SK-N-SH treated with all-trans-retinoic acid at 6 μM for 48 hours (cell line): ENCODE measurements around the gene CIC.
"Not testable (repeated sequence)": the region's sequence is repeated elsewhere in the genome, so short reads cannot be mapped to it uniquely, and the experiment has no call there.

Source experiments
- ATAC-seq: fragments of 200-7000 bp; cut with Tn5 transposase; 3 replicates; pipeline ENCODE4 v1.9.1; 2020; ENCODE audit warnings: mild to moderate bottlenecking, moderate library complexity
- ARNTL ChIP-seq: fragments of 450-650 bp; formaldehyde crosslinking; IDR thresholded peaks from 2 replicates; pipeline ENCODE4 v1.5.0; 2020; ENCODE audit warnings: low read depth, mild to moderate bottlenecking, moderate library complexity, borderline replicate concordance
- BACH2 ChIP-seq: fragments of 250-450 bp; sonication (Bioruptor Pico); IDR thresholded peaks from 2 replicates; pipeline ENCODE4 v1.9.0; 2021; ENCODE audit warnings: mild to moderate bottlenecking, borderline replicate concordance
- CSDC2 ChIP-seq: fragments of 250-450 bp; sonication (Bioruptor Pico); IDR thresholded peaks from 2 replicates; pipeline ENCODE4 v1.5.0; 2020; ENCODE audit warnings: mild to moderate bottlenecking, moderate library complexity
- ESRRG ChIP-seq: fragments of 250-450 bp; sonication (Bioruptor Pico); IDR thresholded peaks from 2 replicates; pipeline ENCODE4 v1.6.1; 2021; ENCODE audit warnings: mild to moderate bottlenecking
- ISL1 ChIP-seq: fragments of 250-450 bp; sonication (Bioruptor Pico); IDR thresholded peaks from 2 replicates; pipeline ENCODE4 v2.1.2; 2022; ENCODE audit warnings: mild to moderate bottlenecking, moderate library complexity
- OSR1 ChIP-seq: fragments of 250-450 bp; sonication (Bioruptor Pico); IDR thresholded peaks from 2 replicates; pipeline ENCODE4 v1.8.0; 2022; ENCODE audit warnings: moderate library complexity, mild to moderate bottlenecking, inconsistent platforms
- PPARA ChIP-seq: fragments of 250-450 bp; sonication (Bioruptor Pico); IDR thresholded peaks from 2 replicates; pipeline ENCODE4 v1.5.0; 2020; ENCODE audit warnings: mild to moderate bottlenecking, borderline replicate concordance
- RARB ChIP-seq: fragments of 250-450 bp; sonication (Bioruptor Pico); IDR thresholded peaks from 2 replicates; pipeline ENCODE4 v1.8.0; 2021; ENCODE audit warnings: mild to moderate bottlenecking, moderate library complexity
- TOX ChIP-seq: fragments of 250-450 bp; sonication (Bioruptor Pico); IDR thresholded peaks from 2 replicates; pipeline ENCODE4 v1.8.0; 2021; ENCODE audit warnings: mild to moderate bottlenecking, moderate library complexity, borderline replicate concordance
- ZC3H10 ChIP-seq: fragments of 250-450 bp; sonication (Bioruptor Pico); IDR thresholded peaks from 2 replicates; pipeline ENCODE4 v1.5.1; 2021; ENCODE audit warnings: mild to moderate bottlenecking, moderate library complexity
- ZNF565 ChIP-seq: fragments of 450-650 bp; formaldehyde crosslinking; conservative IDR thresholded peaks from 2 replicates; pipeline ENCODE4 v1.5.0; 2020; ENCODE audit warnings: low read depth, mild to moderate bottlenecking, moderate library complexity
- ZNF70 ChIP-seq: fragments of 450-650 bp; formaldehyde crosslinking; IDR thresholded peaks from 2 replicates; pipeline ENCODE4 v1.5.0; 2020; ENCODE audit warnings: mild to moderate bottlenecking, moderate library complexity
- ZNF8 ChIP-seq: fragments of 450-650 bp; formaldehyde crosslinking; IDR thresholded peaks from 2 replicates; pipeline ENCODE4 v1.5.0; 2020; ENCODE audit warnings: mild to moderate bottlenecking, moderate library complexity
- TF ChIP-seq, protein P1 (sequence below): fragments of 250-450 bp; sonication (Bioruptor Pico); IDR thresholded peaks from 2 replicates; pipeline ENCODE4 v1.8.0; 2020; ENCODE audit warnings: mild to moderate bottlenecking, moderate library complexity, borderline replicate concordance
- TF ChIP-seq, protein P2 (sequence below): fragments of 250-450 bp; sonication (Bioruptor Pico); IDR thresholded peaks from 2 replicates; pipeline ENCODE4 v1.8.0; 2021; ENCODE audit warnings: low read depth, mild to moderate bottlenecking, moderate library complexity, borderline replicate concordance
- TF ChIP-seq, protein P3 (sequence below): fragments of 250-450 bp; sonication (Bioruptor Pico); IDR thresholded peaks from 2 replicates; pipeline ENCODE4 v1.5.0; 2020; ENCODE audit warnings: mild to moderate bottlenecking, moderate library complexity

Gene CIC

DNA sequence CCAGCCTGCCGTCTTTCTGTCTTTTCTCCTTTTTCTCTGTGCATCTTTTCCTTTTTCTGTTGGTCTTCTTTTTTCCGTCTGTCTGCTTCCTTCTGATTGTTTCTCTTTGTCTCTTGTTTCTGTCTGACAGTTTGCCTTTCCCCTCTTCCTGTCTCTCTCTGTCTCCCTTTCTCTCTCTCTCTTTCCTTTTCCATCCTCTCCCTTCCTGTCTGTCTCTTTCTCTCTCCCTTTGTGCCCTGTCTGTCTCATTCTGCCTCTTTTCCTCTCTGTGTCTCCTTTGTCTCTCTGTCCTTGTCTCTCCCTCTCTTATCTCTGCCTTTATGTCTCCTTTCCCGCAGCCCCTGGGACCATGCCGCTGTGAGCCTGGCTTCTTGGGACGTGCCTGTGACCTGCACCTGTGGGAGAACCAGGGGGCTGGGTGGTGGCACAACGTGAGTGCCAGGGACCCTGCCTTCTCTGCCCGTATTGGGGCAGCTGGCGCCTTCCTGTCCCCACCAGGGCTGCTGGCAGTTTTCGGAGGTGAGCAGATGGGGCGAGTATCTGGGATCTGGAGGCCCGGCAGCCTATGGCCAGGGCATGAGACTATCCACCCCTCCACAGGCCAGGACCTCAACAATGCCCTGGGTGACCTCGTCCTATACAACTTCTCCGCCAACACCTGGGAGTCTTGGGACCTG lies 65.8 kb downstream of the CIC start (continued):
- TF ChIP-seq ZC3H10 (CRISPR knock-in tag): no peak

DNA sequence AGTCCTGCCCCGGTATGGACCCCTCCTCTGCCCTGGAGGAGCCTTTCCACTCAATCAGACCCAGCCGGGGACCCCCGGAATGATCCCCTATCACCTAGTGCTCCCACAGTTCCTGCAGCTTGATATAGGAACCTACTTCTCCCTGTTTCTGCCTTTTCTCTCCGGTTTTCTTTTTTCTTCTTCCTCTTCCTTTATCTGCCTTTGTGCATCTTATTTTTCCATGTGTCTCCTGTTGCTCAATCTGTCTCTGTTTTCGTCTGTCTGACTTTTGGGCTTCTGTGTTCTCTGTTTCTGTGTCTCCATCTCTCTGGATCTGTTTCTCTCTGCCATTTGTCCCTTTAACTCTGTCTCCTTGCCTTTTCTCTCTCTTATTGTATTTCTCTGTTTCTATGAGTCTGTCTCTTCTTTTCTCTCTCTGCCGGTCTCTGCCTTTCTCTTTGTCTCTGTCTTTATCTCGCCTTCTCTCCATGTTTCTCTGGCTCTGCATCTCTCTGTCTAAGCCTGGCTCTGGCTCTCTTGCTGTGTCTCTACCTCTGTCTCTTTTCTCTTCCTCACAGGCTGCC lies 66.4 kb downstream of the CIC start:
- no peak for TF ChIP-seq TOX (CRISPR knock-in tag)
- TF ChIP-seq, protein P1, sequence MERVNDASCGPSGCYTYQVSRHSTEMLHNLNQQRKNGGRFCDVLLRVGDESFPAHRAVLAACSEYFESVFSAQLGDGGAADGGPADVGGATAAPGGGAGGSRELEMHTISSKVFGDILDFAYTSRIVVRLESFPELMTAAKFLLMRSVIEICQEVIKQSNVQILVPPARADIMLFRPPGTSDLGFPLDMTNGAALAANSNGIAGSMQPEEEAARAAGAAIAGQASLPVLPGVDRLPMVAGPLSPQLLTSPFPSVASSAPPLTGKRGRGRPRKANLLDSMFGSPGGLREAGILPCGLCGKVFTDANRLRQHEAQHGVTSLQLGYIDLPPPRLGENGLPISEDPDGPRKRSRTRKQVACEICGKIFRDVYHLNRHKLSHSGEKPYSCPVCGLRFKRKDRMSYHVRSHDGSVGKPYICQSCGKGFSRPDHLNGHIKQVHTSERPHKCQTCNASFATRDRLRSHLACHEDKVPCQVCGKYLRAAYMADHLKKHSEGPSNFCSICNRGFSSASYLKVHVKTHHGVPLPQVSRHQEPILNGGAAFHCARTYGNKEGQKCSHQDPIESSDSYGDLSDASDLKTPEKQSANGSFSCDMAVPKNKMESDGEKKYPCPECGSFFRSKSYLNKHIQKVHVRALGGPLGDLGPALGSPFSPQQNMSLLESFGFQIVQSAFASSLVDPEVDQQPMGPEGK (CRISPR knock-in tag): no peak
- TF ChIP-seq OSR1 (CRISPR knock-in tag): no peak
- TF ChIP-seq, protein P2, sequence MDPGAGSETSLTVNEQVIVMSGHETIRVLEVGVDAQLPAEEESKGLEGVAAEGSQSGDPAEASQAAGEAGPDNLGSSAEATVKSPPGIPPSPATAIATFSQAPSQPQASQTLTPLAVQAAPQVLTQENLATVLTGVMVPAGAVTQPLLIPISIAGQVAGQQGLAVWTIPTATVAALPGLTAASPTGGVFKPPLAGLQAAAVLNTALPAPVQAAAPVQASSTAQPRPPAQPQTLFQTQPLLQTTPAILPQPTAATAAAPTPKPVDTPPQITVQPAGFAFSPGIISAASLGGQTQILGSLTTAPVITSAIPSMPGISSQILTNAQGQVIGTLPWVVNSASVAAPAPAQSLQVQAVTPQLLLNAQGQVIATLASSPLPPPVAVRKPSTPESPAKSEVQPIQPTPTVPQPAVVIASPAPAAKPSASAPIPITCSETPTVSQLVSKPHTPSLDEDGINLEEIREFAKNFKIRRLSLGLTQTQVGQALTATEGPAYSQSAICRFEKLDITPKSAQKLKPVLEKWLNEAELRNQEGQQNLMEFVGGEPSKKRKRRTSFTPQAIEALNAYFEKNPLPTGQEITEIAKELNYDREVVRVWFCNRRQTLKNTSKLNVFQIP (CRISPR knock-in tag): no peak
- no peak for TF ChIP-seq BACH2 (CRISPR knock-in tag)
- no peak for TF ChIP-seq ARNTL
- TF ChIP-seq ZNF70 (CRISPR knock-in tag): no peak
- no peak for TF ChIP-seq PPARA (CRISPR knock-in tag)
- TF ChIP-seq CSDC2 (CRISPR knock-in tag): no peak
- no peak for TF ChIP-seq ZC3H10 (CRISPR knock-in tag)
- no peak for TF ChIP-seq ISL1
- no peak for TF ChIP-seq ZNF8
- TF ChIP-seq, all 23 proteins: peak for 0
- no peak for ATAC-seq

DNA sequence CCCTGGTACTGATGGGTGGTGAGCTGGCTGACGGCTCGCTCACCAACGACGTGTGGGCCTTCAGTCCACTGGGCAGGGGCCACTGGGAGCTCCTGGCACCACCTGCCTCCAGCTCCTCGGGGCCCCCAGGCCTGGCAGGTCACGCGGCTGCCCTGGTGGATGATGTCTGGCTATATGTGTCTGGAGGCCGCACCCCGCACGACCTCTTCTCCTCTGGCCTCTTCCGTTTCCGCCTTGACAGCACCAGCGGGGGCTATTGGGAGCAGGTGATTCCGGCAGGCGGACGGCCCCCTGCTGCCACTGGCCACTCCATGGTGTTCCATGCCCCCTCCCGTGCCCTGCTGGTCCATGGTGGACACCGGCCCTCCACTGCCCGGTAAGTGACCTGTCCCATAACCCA lies 66.9 kb downstream of the CIC start:
- TF ChIP-seq RARB (no peak), ZNF565 (CRISPR knock-in tag) (no peak), BACH2 (CRISPR knock-in tag) (no peak), ESRRG (no peak), CSDC2 (CRISPR knock-in tag) (no peak)
- TF ChIP-seq, protein P2 (CRISPR knock-in tag): no peak
- TF ChIP-seq, protein P3, sequence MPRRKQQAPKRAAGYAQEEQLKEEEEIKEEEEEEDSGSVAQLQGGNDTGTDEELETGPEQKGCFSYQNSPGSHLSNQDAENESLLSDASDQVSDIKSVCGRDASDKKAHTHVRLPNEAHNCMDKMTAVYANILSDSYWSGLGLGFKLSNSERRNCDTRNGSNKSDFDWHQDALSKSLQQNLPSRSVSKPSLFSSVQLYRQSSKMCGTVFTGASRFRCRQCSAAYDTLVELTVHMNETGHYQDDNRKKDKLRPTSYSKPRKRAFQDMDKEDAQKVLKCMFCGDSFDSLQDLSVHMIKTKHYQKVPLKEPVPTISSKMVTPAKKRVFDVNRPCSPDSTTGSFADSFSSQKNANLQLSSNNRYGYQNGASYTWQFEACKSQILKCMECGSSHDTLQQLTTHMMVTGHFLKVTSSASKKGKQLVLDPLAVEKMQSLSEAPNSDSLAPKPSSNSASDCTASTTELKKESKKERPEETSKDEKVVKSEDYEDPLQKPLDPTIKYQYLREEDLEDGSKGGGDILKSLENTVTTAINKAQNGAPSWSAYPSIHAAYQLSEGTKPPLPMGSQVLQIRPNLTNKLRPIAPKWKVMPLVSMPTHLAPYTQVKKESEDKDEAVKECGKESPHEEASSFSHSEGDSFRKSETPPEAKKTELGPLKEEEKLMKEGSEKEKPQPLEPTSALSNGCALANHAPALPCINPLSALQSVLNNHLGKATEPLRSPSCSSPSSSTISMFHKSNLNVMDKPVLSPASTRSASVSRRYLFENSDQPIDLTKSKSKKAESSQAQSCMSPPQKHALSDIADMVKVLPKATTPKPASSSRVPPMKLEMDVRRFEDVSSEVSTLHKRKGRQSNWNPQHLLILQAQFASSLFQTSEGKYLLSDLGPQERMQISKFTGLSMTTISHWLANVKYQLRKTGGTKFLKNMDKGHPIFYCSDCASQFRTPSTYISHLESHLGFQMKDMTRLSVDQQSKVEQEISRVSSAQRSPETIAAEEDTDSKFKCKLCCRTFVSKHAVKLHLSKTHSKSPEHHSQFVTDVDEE (CRISPR knock-in tag): no peak
- no peak for ATAC-seq

DNA sequence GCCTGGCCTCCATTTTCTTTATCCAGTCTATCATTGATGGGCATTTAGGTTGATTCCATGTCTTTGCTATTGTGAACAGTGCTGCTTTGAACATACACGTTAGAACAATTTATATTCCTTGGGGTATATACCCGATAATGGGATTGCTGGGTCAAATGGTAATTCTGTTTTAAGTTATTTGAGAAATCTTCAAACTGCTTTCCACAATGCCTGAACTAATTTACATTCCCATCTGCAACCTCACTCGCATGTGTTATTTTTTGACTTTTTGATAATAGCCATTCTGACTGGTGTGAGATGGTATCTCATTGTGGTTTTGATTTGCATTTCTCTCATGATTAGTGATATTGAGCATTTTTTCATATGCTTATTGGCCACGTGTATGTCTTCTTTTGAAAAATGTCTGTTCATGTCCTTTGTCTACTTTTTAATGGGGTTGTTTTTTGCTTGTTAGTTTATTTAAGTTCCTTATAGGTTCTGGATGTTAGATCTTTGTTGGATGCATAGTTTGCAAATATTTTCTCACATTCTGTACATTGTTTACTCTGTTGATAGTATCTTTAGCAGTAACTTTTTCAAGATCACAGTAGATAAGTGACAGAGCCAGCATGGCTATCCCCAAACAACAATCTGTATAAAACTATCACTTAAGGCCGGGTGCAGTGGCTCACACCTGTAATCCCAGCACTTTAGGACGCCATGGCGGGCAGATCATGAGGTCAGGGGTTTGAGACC lies 70.2 kb downstream of the CIC start:
- ATAC-seq: not testable (repeated sequence)

DNA sequence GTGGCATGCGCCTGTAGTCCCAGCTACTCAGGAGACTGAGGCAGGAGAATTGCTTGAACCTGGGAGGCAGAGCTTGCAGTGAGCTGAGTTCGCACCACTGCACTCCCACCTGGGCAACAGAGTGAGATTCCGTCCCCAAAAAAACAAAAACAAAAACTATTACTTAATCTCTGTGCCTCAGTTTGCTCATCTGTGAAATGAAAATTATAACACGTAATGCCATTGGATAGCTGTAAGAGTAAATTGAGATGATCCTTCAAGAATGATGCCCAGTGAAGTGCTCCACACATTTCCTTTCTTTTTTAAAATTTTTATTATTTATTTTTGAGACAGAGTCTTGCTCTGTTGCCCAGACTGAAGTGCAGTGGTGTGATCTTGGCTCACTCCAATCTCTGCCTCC lies 70.9 kb downstream of the CIC start:
- not testable (repeated sequence) for ATAC-seq
